T-cell (primary cell): ENCODE data around the gene TGM1. TPM values are rescaled to one million over a fixed set of nuclear protein-coding genes. Genes with fewer than 3 reads are reported as not detected.

Source experiments
- ATAC-seq, 4 experiments: fragments of 200-7000 bp in 3 of 4; fragments of 150-1000 bp in 1 of 4; cut with Tn5 transposase; replicated peaks in 1 of 4; 1 replicate in 3 of 4; 2 replicates in 1 of 4; pipeline ENCODE4 v1.10.0; 2021; ENCODE audit warnings: moderate library complexity in 3 of 4, mild to moderate bottlenecking in 2 of 4, moderate number of reproducible peaks in 1 of 4
- CTCF ChIA-PET, 2 donors: fragments of 300-600 bp; sonication (Branson Sonifier 250); formaldehyde crosslinking; loops; one replicate each; lab custom pipeline; 2022; ENCODE audit warnings: antibody characterized with exemption in 2 of 2; lab: Charles Lee
- POLR2A ChIA-PET, 2 donors: fragments of 300-600 bp; sonication (Branson Sonifier 250); formaldehyde crosslinking; loops; one replicate each; lab custom pipeline; 2022; ENCODE audit warnings: antibody characterized with exemption in 2 of 2; lab: Charles Lee
- DNase-seq, 35 experiments: peaks; one replicate each; pipeline versions ENCODE4 v3.0.0 to v3.0.0-alpha.2; 2013 to 2023
- H3K27ac ChIP-seq: one replicate; pipeline ENCODE4 v1.5.1; 2013; ENCODE audit warnings: low read length
- H3K27me3 ChIP-seq, 2 experiments: replicated peaks in 1 of 2; 1 replicate in 1 of 2; 2 replicates in 1 of 2; pipeline versions ENCODE4 v1.6.1 to v1.7.0; 2013; ENCODE audit warnings: low read length in 1 of 2, mixed read lengths in 1 of 2; ENCODE audit not compliant: control insufficient read depth in 2 of 2, insufficient read depth in 2 of 2; ENCODE audit errors: extremely low read depth in 1 of 2
- H3K36me3 ChIP-seq, 2 donors: 1 replicate in 1 of 2; 2 replicates in 1 of 2; pipeline versions ENCODE4 v1.6.1 to v1.7.0; 2013; ENCODE audit warnings: low read length in 1 of 2; ENCODE audit not compliant: control insufficient read depth in 2 of 2, insufficient read depth in 1 of 2; ENCODE audit errors: extremely low read depth in 1 of 2
- H3K4me1 ChIP-seq, 2 experiments: 1 replicate in 1 of 2; 2 replicates in 1 of 2; pipeline versions ENCODE4 v1.6.1 to v1.7.0; 2013; ENCODE audit warnings: low read length in 2 of 2, mixed read lengths in 1 of 2; ENCODE audit not compliant: insufficient read depth in 2 of 2, control insufficient read depth in 1 of 2; ENCODE audit errors: extremely low read depth in 1 of 2
- H3K4me3 ChIP-seq, 2 donors: 1 replicate in 1 of 2; 2 replicates in 1 of 2; pipeline versions ENCODE4 v1.5.1 to v1.7.0; 2013; ENCODE audit warnings: mild to moderate bottlenecking in 2 of 2, low read length in 1 of 2, moderate library complexity in 1 of 2; ENCODE audit not compliant: control insufficient read depth in 1 of 2; ENCODE audit errors: extremely low read depth in 1 of 2
- H3K9me3 ChIP-seq: 2 replicates; pipeline ENCODE4 v1.7.0; 2013
- H3K27ac Mint-ChIP-seq, 2 donors: one replicate each; pipeline ENCODE4 v1.8.0; 2020 to 2021; ENCODE audit warnings: mild to moderate bottlenecking in 2 of 2, mixed read lengths in 2 of 2
- H3K27me3 Mint-ChIP-seq, 2 donors: one replicate each; pipeline ENCODE4 v1.8.0; 2021 to 2022; ENCODE audit warnings: mixed read lengths in 2 of 2
- H3K36me3 Mint-ChIP-seq: one replicate; pipeline ENCODE4 v1.8.0; 2021; ENCODE audit warnings: mixed read lengths
- H3K4me1 Mint-ChIP-seq, 3 donors: one replicate each; pipeline ENCODE4 v1.8.0; 2020 to 2022; ENCODE audit warnings: mixed read lengths in 3 of 3, mild to moderate bottlenecking in 1 of 3
- H3K4me3 Mint-ChIP-seq, 3 donors: one replicate each; pipeline ENCODE4 v1.8.0; 2020 to 2022; ENCODE audit warnings: mild to moderate bottlenecking in 3 of 3, mixed read lengths in 3 of 3, moderate library complexity in 3 of 3
- H3K9me3 Mint-ChIP-seq, 3 donors: one replicate each; pipeline ENCODE4 v1.8.0; 2020 to 2022; ENCODE audit warnings: mixed read lengths in 3 of 3
- WGBS: methylation state at CpG from one replicate; pipeline ENCODE4 v1.1.5; 2013; ENCODE audit warnings: missing lambda C conversion rate; ENCODE audit not compliant: insufficient coverage; 5-methylcytosine and 5-hydroxymethylcytosine counted together
- total RNA-seq, 35 experiments: library from RNA in 6 of 35; stranded (reverse) in 6 of 35; fragments of 120-200 nt in 1 of 35; gene quantifications; one replicate each; pipeline versions ENCODE4 v1.2.1 to v1.2.4 and lab custom pipeline; 2013 to 2026

TGM1 gene
- total RNA-seq, 5 donors from 2014 or later (not counting 1 experiment from before 2014, with no cell fraction given): 4.9 to 13.5 (median 9.4) TPM

DNA sequence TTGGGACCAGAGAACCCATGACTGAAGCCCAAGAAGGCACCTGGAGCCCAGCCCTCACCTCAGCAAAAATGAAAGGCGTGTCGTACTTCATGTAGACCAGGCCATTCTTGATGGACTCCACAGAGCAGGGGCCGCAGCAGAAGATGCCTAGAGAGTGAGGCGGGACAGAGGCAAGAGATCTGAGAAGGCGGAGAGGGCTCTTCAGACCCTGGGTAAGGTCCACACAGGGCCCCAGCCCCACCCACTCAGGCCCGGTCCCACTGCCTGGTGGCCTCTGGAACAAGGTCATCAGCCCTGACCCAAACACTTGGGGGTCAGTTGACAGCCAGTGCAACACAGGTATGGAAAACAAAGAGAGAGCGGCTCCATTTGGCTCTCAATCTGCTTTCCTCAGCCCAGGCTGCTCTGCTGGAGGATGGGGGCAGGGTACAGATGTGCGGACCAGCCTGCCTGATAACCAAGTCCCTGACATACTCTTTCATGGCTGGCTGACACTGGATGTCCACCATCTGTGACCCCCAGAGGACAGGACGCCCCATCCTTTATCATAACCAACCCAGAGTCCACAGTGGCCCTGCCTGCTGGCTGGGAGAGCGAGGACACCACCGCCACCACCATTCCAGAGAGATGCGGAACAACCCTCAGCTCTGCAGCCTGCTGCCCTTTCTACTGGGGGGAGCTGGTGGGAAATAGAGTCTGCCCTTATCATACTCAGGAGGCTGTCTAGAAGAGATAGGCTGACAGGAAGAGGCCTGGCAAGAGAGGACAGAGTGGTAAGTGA is 6.9 kb downstream of the TGM1 start:
- WGBS: 96% methylated on average over 7 of the region's 12 CpGs
- H3K4me3 ChIP-seq: no peak overlapping the region
- H3K27me3 Mint-ChIP-seq: no peaks in the 10 kb centered on the region
- H3K27ac Mint-ChIP-seq: no peak overlapping the region
- no peaks in the 10 kb centered on the region for H3K9me3 ChIP-seq
- ATAC-seq: no peak
- H3K27ac ChIP-seq: no peak overlapping the region
- no peak for DNase-seq
- peaks cover 0 to 2% (median 0%) of the 10 kb centered on the region in 3 donors for H3K4me1 Mint-ChIP-seq
- no peaks in the 10 kb centered on the region for H3K4me1 ChIP-seq
- CTCF ChIA-PET: no interaction called here
- H3K36me3 ChIP-seq: peaks cover 8 to 36% of the 10 kb centered on the region in 2 donors
- no peaks in the 10 kb centered on the region for H3K27me3 ChIP-seq
- H3K4me3 Mint-ChIP-seq: no peak overlapping the region
- no peaks in the 10 kb centered on the region for H3K9me3 Mint-ChIP-seq
- peaks cover 26% of the 10 kb centered on the region for H3K36me3 Mint-ChIP-seq
- POLR2A ChIA-PET: interaction anchor here (0.5 kb wide), 2 partner anchors 9 to 44 kb away, joined by 3 read pairs; partner anchors contain the start of genes DHRS1 (in 1 of the 2) and NOP9 (in 1 of the 2)

- H3K27me3 Mint-ChIP-seq: no peaks in the 10 kb centered on the region
- whole genome bisulfite sequencing: 86% methylated on average over 5 of the region's 8 CpGs
- peaks cover 0 to 8% (median 2%) of the 10 kb centered on the region in 3 donors for H3K4me1 Mint-ChIP-seq
- POLR2A ChIA-PET: interaction anchor here (0.5 kb wide), 2 partner anchors 10 to 44 kb away, joined by 3 read pairs; partner anchors contain the start of genes DHRS1 (in 1 of the 2) and NOP9 (in 1 of the 2)
- Histone ChIP-seq H3K27ac (no peak overlapping the region), H3K36me3 (peaks cover 8 to 36% of the 10 kb centered on the region in 2 donors), H3K9me3 (no peaks in the 10 kb centered on the region), H3K4me3 (no peak overlapping the region), H3K27me3 (no peaks in the 10 kb centered on the region), H3K4me1 (no peaks in the 10 kb centered on the region)
- H3K27ac Mint-ChIP-seq: no peak overlapping the region
- no peaks in the 10 kb centered on the region for H3K9me3 Mint-ChIP-seq
- ATAC-seq (no peak), DNase-seq (no peak)
- no peak overlapping the region for H3K4me3 Mint-ChIP-seq
- CTCF ChIA-PET: no interaction called here
- peaks cover 27% of the 10 kb centered on the region for H3K36me3 Mint-ChIP-seq
These were observed 7.5 kb downstream of the TGM1 start for GRCh38 chr14:24255438-24255837.

- Mint-ChIP-seq H3K27me3 (no peaks in the 10 kb centered on the region), H3K27ac (no peak overlapping the region), H3K36me3 (peaks cover 29% of the 10 kb centered on the region), H3K9me3 (no peaks in the 10 kb centered on the region), H3K4me3 (no peak overlapping the region), H3K4me1 (peaks cover 0 to 14% (median 2%) of the 10 kb centered on the region in 3 donors)
- 96% methylated on average over 19 of the region's 19 CpGs for WGBS
- H3K9me3 ChIP-seq: no peaks in the 10 kb centered on the region
- H3K36me3 ChIP-seq: peaks cover 8 to 36% of the 10 kb centered on the region in 2 donors
- no peak overlapping the region for H3K27ac ChIP-seq
- H3K27me3 ChIP-seq: no peaks in the 10 kb centered on the region
- no peaks in the 10 kb centered on the region for H3K4me1 ChIP-seq
- H3K4me3 ChIP-seq: no peak overlapping the region
- ATAC-seq (no peak), DNase-seq (no peak)
- CTCF ChIA-PET: interaction anchor here in 1 of 2 donors (0.5 kb wide), 1 partner anchor 119 kb away, joined by 6 read pairs; no protein-coding TSS in a partner anchor
- POLR2A ChIA-PET: no interaction called here
These were observed 8.2 kb downstream of the TGM1 start for GRCh38 chr14:24254630-24255392.

GRCh38 chr14:24253936-24254335 is 9.0 kb downstream of the TGM1 start:
- no peaks in the 10 kb centered on the region for H3K9me3 ChIP-seq
- DNase-seq: no peak
- Mint-ChIP-seq H3K4me3 (no peak overlapping the region), H3K27ac (no peak overlapping the region), H3K4me1 (peaks cover 0 to 16% (median 2%) of the 10 kb centered on the region in 3 donors), H3K27me3 (no peaks in the 10 kb centered on the region), H3K9me3 (no peaks in the 10 kb centered on the region), H3K36me3 (peaks cover 31% of the 10 kb centered on the region)
- no peak overlapping the region for H3K27ac ChIP-seq
- H3K4me3 ChIP-seq: no peak overlapping the region
- ChIA-PET CTCF (interaction anchor here in 1 of 2 donors (0.5 to 0.6 kb wide), 2 partner anchors 25 to 118 kb away, joined by 6 read pairs; no protein-coding TSS in a partner anchor), POLR2A (no interaction called here)
- no peak for ATAC-seq
- H3K4me1 ChIP-seq: no peaks in the 10 kb centered on the region
- no peaks in the 10 kb centered on the region for H3K27me3 ChIP-seq
- peaks cover 8 to 34% of the 10 kb centered on the region in 2 donors for H3K36me3 ChIP-seq
- WGBS: 63% methylated on average over 1 of the region's 7 CpGs

DNA sequence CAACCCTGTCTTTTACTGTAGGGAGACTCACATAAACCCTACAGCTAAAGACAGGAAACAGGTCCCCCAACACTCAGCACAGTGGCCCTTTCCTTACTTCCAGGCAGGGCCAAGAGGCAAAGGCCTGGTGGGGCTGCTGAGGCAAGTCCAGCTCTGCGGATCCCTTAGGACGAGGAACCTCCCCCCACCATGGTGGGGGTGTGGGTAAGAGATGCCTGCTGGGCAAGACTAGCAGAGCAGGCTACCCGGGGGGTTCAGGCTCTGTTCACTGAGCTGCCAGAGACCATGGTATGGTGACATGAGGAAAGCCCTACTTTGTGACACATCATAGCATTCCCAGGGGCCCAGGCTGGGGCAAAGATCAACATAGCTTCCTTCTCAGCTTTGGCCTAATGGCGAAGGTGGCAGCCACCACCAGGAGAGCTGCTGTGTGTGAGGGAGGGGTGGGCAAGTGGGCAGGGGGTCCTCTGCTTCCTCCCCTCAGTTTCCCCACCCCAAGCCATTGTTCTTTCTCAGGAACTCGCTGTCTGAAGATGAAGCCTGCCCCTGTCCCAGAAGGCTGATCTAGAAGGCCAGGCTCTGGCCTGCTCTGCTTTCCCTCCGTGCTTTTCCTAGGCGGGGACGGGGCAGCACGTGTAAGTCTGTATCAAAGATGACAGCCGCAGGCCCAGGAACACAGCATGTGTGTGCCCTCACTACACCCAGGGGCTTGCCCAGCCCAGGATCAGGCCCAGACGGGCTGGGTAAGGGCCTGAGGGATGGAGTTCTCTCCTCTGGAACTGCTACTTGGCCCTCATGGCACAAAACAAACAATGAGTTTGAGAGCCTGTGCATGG is 10.5 kb downstream of the TGM1 start:
- Histone ChIP-seq H3K27ac (no peak overlapping the region), H3K4me1 (no peaks in the 10 kb centered on the region), H3K27me3 (no peaks in the 10 kb centered on the region), H3K9me3 (no peaks in the 10 kb centered on the region), H3K4me3 (no peak overlapping the region), H3K36me3 (peaks cover 8 to 29% of the 10 kb centered on the region in 2 donors)
- no peak for DNase-seq
- Mint-ChIP-seq H3K27ac (no peak overlapping the region), H3K9me3 (no peaks in the 10 kb centered on the region), H3K4me3 (no peak overlapping the region), H3K36me3 (peaks cover 27% of the 10 kb centered on the region), H3K27me3 (no peaks in the 10 kb centered on the region), H3K4me1 (peaks cover 5 to 22% (median 8%) of the 10 kb centered on the region in 3 donors)
- WGBS: 93% methylated on average over 7 of the region's 11 CpGs
- ATAC-seq: no peak
- ChIA-PET CTCF (interaction anchor here in 1 of 2 donors (1.7 kb wide), 1 partner anchor 45 kb away, joined by 3 read pairs; no protein-coding TSS in a partner anchor), POLR2A (interaction anchor here in 1 of 2 donors (0.6 kb wide), 1 partner anchor 10 kb away, joined by 5 read pairs; the partner anchor contains the start of gene TINF2)
